ENCODE measurements around the gene KIDINS220.

The KIDINS220 gene

GRCh38 chr2:8862230-8862629, 24.8 kb upstream of the KIDINS220 start:
- no peak overlapping the region for H3K4me3 ChIP-seq (ENCODE audit: low read depth, low read length)
- no peak for TF ChIP-seq CTCF (IDR thresholded peaks at IDR 0.05; ENCODE audit: insufficient read depth, low read depth, low read length, missing control alignments)
- no peak for DNase-seq (ENCODE audit: low read depth)

- no peak for TF ChIP-seq CTCF (IDR thresholded peaks at IDR 0.05; ENCODE audit: insufficient read depth, low read depth, low read length, missing control alignments)
- DNase-seq (ENCODE audit: low read depth) = no peak
- H3K4me3 ChIP-seq (ENCODE audit: low read depth, low read length) = no peak overlapping the region
Observed at GRCh38 chr2:8861797-8862196, 24.4 kb upstream of the KIDINS220 start.

GRCh38 chr2:8860239-8860638, 22.8 kb upstream of the KIDINS220 start:
- no peak for DNase-seq (ENCODE audit: low read depth)
- TF ChIP-seq CTCF (IDR thresholded peaks at IDR 0.05; ENCODE audit: insufficient read depth, low read depth, low read length, missing control alignments) = no peak
- H3K4me3 ChIP-seq (ENCODE audit: low read depth, low read length) = no peak overlapping the region

GRCh38 chr2:8858910-8859309, 21.5 kb upstream of the KIDINS220 start:
- TF ChIP-seq CTCF (IDR thresholded peaks at IDR 0.05; ENCODE audit: insufficient read depth, low read depth, low read length, missing control alignments) = no peak
- DNase-seq (ENCODE audit: low read depth) = no peak
- H3K4me3 ChIP-seq (ENCODE audit: low read depth, low read length) = no peak overlapping the region

- no peak overlapping the region for H3K4me3 ChIP-seq (ENCODE audit: low read depth, low read length)
- TF ChIP-seq CTCF (IDR thresholded peaks at IDR 0.05; ENCODE audit: insufficient read depth, low read depth, low read length, missing control alignments) = no peak
- DNase-seq (ENCODE audit: low read depth) = no peak
Observed at GRCh38 chr2:8858264-8858663, 20.9 kb upstream of the KIDINS220 start.

- no peak for TF ChIP-seq CTCF (IDR thresholded peaks at IDR 0.05; ENCODE audit: insufficient read depth, low read depth, low read length, missing control alignments)
- no peak overlapping the region for H3K4me3 ChIP-seq (ENCODE audit: low read depth, low read length)
- no peak for DNase-seq (ENCODE audit: low read depth)
Observed at GRCh38 chr2:8857709-8858108, 20.3 kb upstream of the KIDINS220 start.

- no peak for DNase-seq (ENCODE audit: low read depth)
- no peak for TF ChIP-seq CTCF (IDR thresholded peaks at IDR 0.05; ENCODE audit: insufficient read depth, low read depth, low read length, missing control alignments)
- no peak overlapping the region for H3K4me3 ChIP-seq (ENCODE audit: low read depth, low read length)
Observed at GRCh38 chr2:8856176-8856575, 18.8 kb upstream of the KIDINS220 start.

All from GM12865 (cell line).